Thymus (tissue), 11 donors: ENCODE results near the gene MTAP. TPM values are rescaled to one million over a fixed set of nuclear protein-coding genes. Genes with fewer than 3 reads are reported as not detected.

ENCODE experiments used
- DNase-seq, 9 donors: peaks; one replicate each; pipeline ENCODE4 v3.0.0-alpha.2; 2013; ENCODE audit warnings: low spot score in 9 of 9, low read depth in 6 of 9, missing footprints in 1 of 9
- H3K27ac ChIP-seq, 2 donors: one replicate each; pipeline ENCODE4 v1.5.1; 2013; ENCODE audit warnings: control low read depth in 1 of 2, low read depth in 1 of 2, low read length in 1 of 2, mild to moderate bottlenecking in 1 of 2, moderate library complexity in 1 of 2
- H3K27me3 ChIP-seq, 2 donors: one replicate each; pipeline ENCODE4 v1.5.1; 2013; ENCODE audit warnings: low read length in 1 of 2; ENCODE audit not compliant: control insufficient read depth in 2 of 2, insufficient read depth in 1 of 2
- H3K36me3 ChIP-seq, 2 donors: one replicate each; pipeline ENCODE4 v1.5.1; 2013; ENCODE audit warnings: low read length in 1 of 2, mild to moderate bottlenecking in 1 of 2, moderate library complexity in 1 of 2; ENCODE audit not compliant: control insufficient read depth in 2 of 2, insufficient read depth in 2 of 2
- H3K4me1 ChIP-seq, 2 donors: one replicate each; pipeline ENCODE4 v1.5.1; 2013; ENCODE audit warnings: low read length in 2 of 2; ENCODE audit not compliant: control insufficient read depth in 2 of 2, insufficient read depth in 2 of 2
- H3K4me3 ChIP-seq, 2 donors: one replicate each; pipeline ENCODE4 v1.5.1; 2013; ENCODE audit warnings: low read length in 2 of 2, control low read depth in 1 of 2, mild to moderate bottlenecking in 1 of 2
- H3K9me3 ChIP-seq, 2 donors: one replicate each; pipeline ENCODE4 v1.5.1; 2013; ENCODE audit warnings: low read length in 1 of 2, mild to moderate bottlenecking in 1 of 2; ENCODE audit not compliant: control insufficient read depth in 2 of 2, insufficient read depth in 1 of 2
- WGBS: extraction: QIAGEN DNeasy Blood & Tissue Kit; methylation state at CpG from one replicate; pipeline ENCODE4 v1.1.7; 2013; 5-methylcytosine and 5-hydroxymethylcytosine counted together
- polyA plus RNA-seq: library from polyadenylated mRNA; stranded (reverse); fragments of 200-250 nt; gene quantifications from one replicate; pipeline ENCODE4 v1.2.3, GENCODE V29; 2013
- total RNA-seq: library from RNA; stranded (reverse); fragments of 120-200 nt; gene quantifications from one replicate; pipeline ENCODE4 v1.2.4, GENCODE V29; 2013
- donor health status: healthy.

MTAP gene
- total and polyA plus RNA-seq, 2 donors, result 12.4 to 20.8 TPM

- no peak overlapping the region for H3K4me3 ChIP-seq
- 98% methylated on average over 3 of the region's 3 CpGs for WGBS
- H3K27ac ChIP-seq, result no peak overlapping the region
- H3K36me3 ChIP-seq, result peaks cover 14 to 37% of the 10 kb centered on the region in 2 donors
- peaks cover 0 to 7% of the 10 kb centered on the region in 2 donors for H3K4me1 ChIP-seq
- H3K27me3 ChIP-seq, result no peaks in the 10 kb centered on the region
- DNase-seq, result no peak
- no peaks in the 10 kb centered on the region for H3K9me3 ChIP-seq
Measured at GRCh38 chr9:21811914-21812313, 9.5 kb downstream of the MTAP start.

GRCh38 chr9:21812415-21812814 lies 10.0 kb downstream of the MTAP start:
- H3K27me3 ChIP-seq, result no peaks in the 10 kb centered on the region
- H3K4me1 ChIP-seq, result peaks cover 0 to 7% of the 10 kb centered on the region in 2 donors
- no peak overlapping the region for H3K4me3 ChIP-seq
- no peak overlapping the region for H3K27ac ChIP-seq
- 94% methylated on average over 2 of the region's 2 CpGs for WGBS
- peaks cover 17 to 42% of the 10 kb centered on the region in 2 donors for H3K36me3 ChIP-seq
- DNase-seq, result no peak
- no peaks in the 10 kb centered on the region for H3K9me3 ChIP-seq

GRCh38 chr9:21812946-21813568 lies 10.6 kb downstream of the MTAP start:
- Histone ChIP-seq H3K4me3 (no peak overlapping the region), H3K4me1 (peaks cover 0 to 7% of the 10 kb centered on the region in 2 donors), H3K36me3 (peaks cover 17 to 49% of the 10 kb centered on the region in 2 donors), H3K27ac (no peak overlapping the region), H3K9me3 (no peaks in the 10 kb centered on the region), H3K27me3 (no peaks in the 10 kb centered on the region)
- DNase-seq, result peak in 8 of 9 donors; percentile 26 to 74 (median 48)
- 75% methylated on average over 5 of the region's 5 CpGs for WGBS

- DNase-seq, result peak; percentile 40 to 86 (median 62)
- WGBS, result 71% methylated on average over 8 of the region's 8 CpGs
- H3K36me3 ChIP-seq, result peaks cover 17 to 46% of the 10 kb centered on the region in 2 donors
- no peak overlapping the region for H3K27ac ChIP-seq
- no peak overlapping the region for H3K4me3 ChIP-seq
- H3K27me3 ChIP-seq, result no peaks in the 10 kb centered on the region
- H3K4me1 ChIP-seq, result peaks cover 0 to 7% of the 10 kb centered on the region in 2 donors
- H3K9me3 ChIP-seq, result no peaks in the 10 kb centered on the region
Measured at GRCh38 chr9:21813575-21814473, 11.4 kb downstream of the MTAP start.

GRCh38 chr9:21815643-21816042 lies 13.2 kb downstream of the MTAP start:
- Histone ChIP-seq H3K27ac (no peak overlapping the region), H3K9me3 (no peaks in the 10 kb centered on the region), H3K4me1 (peaks cover 0 to 7% of the 10 kb centered on the region in 2 donors), H3K27me3 (no peaks in the 10 kb centered on the region), H3K36me3 (peaks cover 14 to 45% of the 10 kb centered on the region in 2 donors), H3K4me3 (no peak overlapping the region)
- WGBS, result 99% methylated on average over 3 of the region's 3 CpGs
- no peak for DNase-seq

GRCh38 chr9:21817176-21817575 lies 14.7 kb downstream of the MTAP start:
- Histone ChIP-seq H3K27ac (no peak overlapping the region), H3K4me1 (peaks cover 0 to 7% of the 10 kb centered on the region in 2 donors), H3K27me3 (no peaks in the 10 kb centered on the region), H3K36me3 (peaks cover 12 to 36% of the 10 kb centered on the region in 2 donors), H3K4me3 (no peak overlapping the region), H3K9me3 (no peaks in the 10 kb centered on the region)
- 97% methylated on average over 3 of the region's 3 CpGs for WGBS
- DNase-seq, result no peak

- no peak for DNase-seq
- Histone ChIP-seq H3K27me3 (no peaks in the 10 kb centered on the region), H3K9me3 (no peaks in the 10 kb centered on the region), H3K36me3 (peaks cover 19 to 52% of the 10 kb centered on the region in 2 donors), H3K4me1 (no peaks in the 10 kb centered on the region), H3K27ac (no peak overlapping the region), H3K4me3 (no peak overlapping the region)
- 98% methylated on average over 2 of the region's 2 CpGs for WGBS
Measured at GRCh38 chr9:21825637-21826036, 23.2 kb downstream of the MTAP start.

GRCh38 chr9:21828853-21829410 lies 26.5 kb downstream of the MTAP start:
- H3K27ac ChIP-seq, result no peak overlapping the region

GRCh38 chr9:21830589-21830988 lies 28.2 kb downstream of the MTAP start:
- WGBS, result 99% methylated on average over 3 of the region's 3 CpGs
- H3K36me3 ChIP-seq, result peaks cover 5 to 72% of the 10 kb centered on the region in 2 donors
- no peak for DNase-seq
- H3K9me3 ChIP-seq, result no peaks in the 10 kb centered on the region
- H3K4me3 ChIP-seq, result no peak overlapping the region
- no peak overlapping the region for H3K27ac ChIP-seq
- H3K4me1 ChIP-seq, result no peaks in the 10 kb centered on the region
- no peaks in the 10 kb centered on the region for H3K27me3 ChIP-seq

More at GRCh38 chr9:21828853-21829410, 26.5 kb downstream of the MTAP start:
- Histone ChIP-seq H3K4me1 (no peaks in the 10 kb centered on the region), H3K27me3 (no peaks in the 10 kb centered on the region), H3K4me3 (no peak overlapping the region), H3K36me3 (peaks cover 19 to 76% of the 10 kb centered on the region in 2 donors), H3K9me3 (no peaks in the 10 kb centered on the region)
- no peak for DNase-seq
- 95% methylated on average over 3 of the region's 3 CpGs for WGBS
